ENCODE measurements around the gene ACOX3.

DNA sequence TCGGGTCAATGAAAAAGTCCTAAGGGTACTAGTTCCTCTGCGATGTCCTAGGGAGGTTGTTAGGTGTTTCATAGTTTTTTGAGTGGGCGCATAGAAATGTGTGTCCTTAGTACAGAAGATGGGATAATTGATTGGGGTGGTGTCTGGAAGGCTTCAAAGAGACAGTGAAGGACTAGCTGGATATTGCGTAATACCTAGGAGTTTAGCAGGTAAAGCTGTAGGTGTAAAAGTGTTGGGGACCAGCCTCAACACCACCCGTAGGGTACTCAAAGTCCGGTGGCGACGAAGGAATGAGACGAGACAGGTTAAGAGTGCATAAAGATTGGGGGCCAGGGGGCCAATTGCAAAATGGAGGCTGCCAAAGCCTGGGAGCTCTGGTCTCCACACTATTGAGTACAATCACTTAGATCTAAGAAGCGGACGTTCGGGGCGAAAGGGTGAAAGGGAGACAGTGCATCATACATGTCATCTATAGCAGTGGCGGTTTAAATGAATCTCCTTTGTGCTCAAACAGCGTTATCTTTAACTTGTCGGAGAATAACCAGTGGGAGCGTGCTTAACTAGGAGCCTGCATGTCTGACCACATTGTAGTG lies 1.1 kb upstream of the ACOX3 start:
- TF ChIP-seq EP300 (IDR thresholded peaks at IDR 0.05) (no peak), POLR2AphosphoS5 (IDR thresholded peaks at IDR 0.05) (no peak)
- TF ChIP-seq, protein P1, sequence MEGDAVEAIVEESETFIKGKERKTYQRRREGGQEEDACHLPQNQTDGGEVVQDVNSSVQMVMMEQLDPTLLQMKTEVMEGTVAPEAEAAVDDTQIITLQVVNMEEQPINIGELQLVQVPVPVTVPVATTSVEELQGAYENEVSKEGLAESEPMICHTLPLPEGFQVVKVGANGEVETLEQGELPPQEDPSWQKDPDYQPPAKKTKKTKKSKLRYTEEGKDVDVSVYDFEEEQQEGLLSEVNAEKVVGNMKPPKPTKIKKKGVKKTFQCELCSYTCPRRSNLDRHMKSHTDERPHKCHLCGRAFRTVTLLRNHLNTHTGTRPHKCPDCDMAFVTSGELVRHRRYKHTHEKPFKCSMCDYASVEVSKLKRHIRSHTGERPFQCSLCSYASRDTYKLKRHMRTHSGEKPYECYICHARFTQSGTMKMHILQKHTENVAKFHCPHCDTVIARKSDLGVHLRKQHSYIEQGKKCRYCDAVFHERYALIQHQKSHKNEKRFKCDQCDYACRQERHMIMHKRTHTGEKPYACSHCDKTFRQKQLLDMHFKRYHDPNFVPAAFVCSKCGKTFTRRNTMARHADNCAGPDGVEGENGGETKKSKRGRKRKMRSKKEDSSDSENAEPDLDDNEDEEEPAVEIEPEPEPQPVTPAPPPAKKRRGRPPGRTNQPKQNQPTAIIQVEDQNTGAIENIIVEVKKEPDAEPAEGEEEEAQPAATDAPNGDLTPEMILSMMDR (IDR thresholded peaks at IDR 0.05), result no peak

Measured in stomach (tissue), 4 donors.